NCI-H1436 treated with DMSO at 0.1 percent for 48 hours (cell line): Measurements from ENCODE around the gene MAZ.
"Not testable (repeated sequence)": the region's sequence is repeated elsewhere in the genome, so short reads cannot be mapped to it uniquely, and the experiment has no call there.

ENCODE experiments used
- DNase-seq: peaks from one replicate; lab custom pipeline; 2025; lab: John Stamatoyannopoulos, UW

Gene MAZ

DNA sequence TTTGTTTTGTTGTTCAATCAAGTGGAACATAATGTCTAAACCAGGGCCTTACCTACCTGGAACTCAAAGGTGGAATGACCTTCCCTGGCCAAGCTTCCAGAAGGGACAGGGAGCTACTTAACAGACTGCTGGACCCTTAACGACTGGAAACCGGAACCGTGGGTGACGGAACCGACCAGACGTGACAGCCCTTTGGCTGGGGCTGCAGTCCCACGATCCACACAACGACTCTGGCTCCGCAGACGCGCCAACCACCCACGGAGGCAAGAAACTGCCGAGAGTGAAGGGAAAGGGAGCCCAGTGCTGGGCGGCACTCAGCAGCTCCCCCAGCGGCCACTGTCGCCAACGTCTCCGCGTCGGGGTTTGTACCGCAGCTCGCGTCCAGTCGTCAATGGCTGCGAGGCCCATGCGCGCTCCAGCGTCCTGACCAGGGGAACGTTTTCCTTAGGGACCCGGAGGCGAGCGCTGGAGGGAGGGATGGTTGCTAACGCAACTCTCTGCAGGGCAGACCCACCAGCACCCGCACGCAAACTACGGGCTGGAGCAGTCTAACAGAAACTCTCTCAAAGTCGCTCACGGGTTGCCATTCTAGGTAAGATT lies 21.3 kb upstream of the MAZ start:
- DNase-seq, result no peak

DNA sequence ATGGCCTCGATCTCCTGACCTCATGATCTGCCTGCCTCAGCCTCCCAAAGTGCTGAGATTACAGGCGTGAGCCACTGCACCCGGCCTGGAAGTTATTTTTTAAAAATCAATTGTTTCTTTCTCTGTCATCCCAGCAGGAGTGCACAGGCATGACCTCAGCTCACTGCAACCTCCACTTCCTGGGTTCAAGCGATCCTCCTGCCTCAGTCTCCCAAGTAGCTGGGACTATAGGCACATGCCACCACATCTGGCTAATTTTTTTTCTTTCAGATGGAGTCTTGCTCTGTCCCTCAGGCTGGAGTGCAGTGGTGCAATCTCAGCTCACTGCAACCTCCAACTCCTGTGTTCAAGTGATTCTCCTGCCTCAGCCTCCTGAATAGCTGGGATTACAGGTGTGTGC lies 19.2 kb upstream of the MAZ start:
- not testable (repeated sequence) for DNase-seq

DNA sequence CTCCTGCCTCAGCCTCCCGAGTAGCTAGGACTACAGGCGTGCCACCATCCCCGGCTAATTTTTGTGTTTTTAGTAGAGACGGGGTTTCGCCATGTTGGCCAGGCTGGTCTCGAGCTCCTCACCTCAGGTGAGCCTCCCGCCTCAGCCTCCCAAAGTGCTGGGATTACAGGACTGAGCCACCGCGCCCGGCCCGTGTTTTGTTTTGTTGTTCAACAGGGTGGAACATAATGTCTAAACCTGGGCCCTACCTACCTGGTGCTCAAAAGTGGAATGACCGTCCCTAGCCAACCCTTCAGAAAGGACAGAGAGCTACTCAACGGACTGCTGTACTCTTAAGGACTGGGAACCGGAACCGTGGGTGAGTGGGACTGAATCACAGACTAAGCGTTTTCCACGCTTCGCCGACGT lies 16.6 kb upstream of the MAZ start:
- DNase-seq, result no peak

DNA sequence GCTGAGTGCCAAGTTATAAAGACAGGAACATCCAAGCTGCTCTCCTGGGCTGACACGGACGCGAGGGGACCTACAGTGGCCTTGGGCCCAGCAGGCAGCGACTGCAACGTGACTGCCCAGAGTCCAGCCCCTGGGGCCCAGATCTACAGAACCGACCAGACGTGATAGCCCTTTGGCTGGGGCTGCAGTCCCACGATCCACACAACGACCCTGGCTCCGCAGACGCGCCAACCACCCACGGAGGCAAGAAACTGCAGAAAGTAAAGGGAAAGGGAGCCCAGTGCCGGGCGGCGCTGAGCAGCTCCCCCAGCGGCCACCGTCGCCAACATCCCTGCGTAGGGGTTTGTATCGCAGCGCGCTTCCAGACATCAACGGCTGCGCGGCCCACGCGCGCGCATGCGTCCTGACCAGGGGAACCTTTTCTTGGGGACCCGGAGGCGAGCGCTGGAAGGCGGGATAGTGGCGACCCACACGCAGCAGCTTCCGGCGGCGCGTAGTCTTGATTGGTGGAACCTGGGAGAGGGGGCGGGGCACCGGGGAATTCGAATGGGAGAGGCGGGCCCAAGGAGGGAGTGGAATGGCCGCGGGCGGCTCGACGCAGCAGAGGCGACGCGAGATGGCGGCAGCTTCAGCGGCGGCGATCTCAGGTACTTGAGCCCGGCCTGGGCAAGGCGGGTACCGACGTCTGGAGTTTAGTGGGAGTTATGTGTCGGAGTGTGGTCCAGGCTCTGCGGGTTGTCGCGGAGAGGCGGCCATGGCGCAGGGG lies 16.0 kb upstream of the MAZ start, which contains the start of gene KIF22:
Gene KIF22 (plus strand): TSS at position 569 of the 766 bp plus-strand sequence. CDS start 9 bp downstream, at position 578.
- DNase-seq, result peak; percentile 91

DNA sequence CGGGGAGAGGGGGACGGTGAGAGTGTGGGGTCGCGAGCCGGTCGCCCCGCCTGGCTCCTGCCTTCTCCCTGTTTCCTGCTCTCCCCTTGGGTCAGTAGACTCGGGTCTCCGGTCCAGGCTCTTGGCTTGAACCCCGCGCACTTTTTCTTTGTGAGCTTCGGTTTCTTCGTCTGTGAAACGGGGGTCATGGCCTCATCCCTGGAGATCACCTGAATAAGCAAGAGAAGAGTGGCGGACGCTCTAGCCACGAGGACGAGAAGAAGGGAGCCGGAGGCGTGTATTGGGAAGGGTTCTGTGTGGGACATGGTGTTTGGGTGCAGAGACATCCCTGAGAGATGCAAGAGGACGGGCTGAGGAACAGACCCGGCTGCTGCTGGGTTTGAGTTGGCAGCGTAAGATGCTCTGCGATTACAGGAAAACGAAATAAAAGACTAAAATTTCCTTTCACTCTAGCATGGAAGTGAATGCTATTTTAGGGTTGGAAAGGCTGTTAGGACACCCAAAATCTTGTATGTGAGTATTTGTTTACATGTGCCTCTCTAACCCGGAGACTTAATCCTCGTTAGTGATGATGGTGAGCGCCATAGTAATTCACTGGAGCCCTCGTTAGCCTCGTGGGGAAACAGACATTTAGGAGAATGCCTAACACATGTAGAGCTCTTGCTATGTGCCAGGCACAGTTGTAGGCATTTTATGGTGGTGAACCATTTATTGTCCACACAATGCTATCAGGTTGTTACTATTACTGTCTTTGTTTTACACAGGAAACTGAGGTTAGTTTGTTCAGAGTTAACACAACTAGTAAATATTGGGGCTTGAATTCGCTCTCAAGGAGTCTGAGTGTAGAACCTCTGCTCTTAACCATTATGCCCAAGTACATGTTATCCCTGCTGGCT lies 15.1 kb upstream of the MAZ start:
- no peak for DNase-seq

DNA sequence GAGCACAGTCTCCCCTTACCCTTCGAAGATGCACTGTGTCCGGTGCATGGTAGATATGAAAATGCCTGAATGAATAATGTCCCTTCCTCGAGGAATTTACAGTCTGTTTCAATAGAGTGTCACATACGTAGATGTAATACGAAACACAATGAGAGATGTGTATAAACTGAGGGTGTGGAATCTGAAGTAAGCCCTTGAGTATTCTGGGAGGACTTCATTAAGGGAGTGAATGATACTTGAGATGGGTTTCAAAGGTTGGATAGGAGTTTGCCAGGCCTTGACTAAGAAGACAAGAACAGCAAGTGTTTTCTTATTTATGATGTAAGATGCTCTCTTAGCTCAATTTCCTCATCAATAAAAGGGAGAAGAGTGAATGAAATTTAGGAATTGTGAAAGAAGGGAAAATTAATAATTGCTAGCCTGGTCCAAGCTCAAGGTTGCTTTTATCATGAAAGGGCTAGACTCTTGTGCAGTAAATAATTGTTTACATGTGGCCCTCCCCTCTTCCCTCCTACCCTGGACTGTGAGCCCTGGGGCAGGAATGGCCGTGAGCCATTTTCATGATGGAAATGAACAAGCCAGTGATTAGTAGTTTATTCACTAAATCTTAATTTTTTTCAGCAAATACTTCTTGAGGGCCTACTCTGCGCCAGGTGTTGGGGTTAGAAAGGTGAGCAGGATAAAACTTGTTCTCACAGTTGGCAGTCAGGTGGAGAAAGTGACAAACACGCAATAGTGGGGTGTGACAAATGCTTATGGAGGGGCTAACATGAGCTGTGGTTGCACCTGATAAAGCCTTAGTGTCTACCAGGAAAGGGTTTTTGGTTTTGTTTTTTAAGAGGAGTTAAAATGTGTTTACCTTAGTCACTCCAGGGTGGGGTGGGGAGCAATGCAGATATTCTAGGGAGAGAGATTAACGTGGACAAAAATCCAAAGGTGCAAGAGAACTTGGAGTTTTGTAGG lies 14.2 kb upstream of the MAZ start:
- DNase-seq, result no peak

DNA sequence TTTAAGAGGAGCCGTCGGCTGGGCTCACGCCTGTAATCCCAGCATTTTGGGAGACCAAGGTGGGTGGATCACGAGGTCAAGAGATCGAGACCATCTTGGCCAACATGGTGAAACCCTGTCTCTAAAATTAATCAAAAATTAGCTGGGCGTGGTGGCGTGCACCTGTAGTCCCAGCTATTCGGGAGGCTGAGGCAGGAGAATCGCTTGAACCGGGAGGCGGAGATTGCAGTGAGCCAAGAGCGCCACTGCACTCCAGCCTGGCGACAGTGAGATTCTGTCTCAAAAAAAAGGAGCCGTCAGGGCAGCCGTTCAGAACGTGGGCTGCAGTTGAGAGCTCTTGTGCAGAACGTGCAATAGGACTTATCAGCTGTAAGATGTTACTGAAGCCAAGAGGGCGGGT lies 13.2 kb upstream of the MAZ start:
- DNase-seq, result not testable (repeated sequence)

DNA sequence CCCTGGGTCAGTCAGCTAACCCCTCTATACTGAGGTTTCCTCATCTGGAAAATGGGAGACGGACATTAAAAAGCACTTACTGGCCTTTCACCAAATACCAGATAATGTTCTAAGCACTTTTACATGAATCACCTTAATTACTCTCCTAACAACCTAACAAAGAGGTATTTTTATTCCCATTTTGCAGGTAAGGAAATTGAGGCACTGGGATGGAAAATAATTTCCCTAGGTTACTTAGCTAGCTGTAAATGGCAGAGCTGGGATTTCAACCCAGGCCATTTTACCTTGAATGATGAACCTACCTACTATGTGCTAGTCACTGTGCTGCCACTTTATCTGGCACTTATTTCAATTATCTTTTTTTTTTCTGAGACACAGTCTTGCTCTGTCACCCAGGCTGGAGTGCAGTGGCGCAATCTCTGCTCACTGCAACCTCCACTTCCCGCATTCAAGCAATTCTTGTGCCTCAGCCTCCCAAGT lies 12.1 kb upstream of the MAZ start:
- no peak for DNase-seq

DNA sequence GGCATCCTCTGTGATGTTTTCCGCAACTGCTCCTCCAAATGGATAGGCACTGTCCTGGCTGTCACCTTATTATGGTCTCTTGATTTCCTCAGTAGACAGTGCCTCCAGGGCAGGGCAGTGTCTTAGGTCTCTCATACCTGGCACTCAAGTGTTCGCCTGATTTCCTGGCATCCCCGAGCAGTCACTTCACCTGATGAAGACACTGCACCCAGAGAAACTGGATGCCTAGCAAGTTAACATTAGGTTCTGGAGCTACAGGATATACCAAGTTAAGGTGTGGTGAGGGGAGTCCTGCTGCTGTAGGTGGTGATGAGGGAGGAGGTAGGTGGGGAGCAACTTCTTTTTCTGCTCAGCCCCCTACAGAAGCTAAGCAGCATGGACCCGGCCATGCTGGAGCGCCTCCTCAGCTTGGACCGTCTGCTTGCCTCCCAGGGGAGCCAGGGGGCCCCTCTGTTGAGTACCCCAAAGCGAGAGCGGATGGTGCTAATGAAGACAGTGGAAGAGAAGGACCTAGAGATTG lies 3.9 kb upstream of the MAZ start:
- DNase-seq, result no peak

DNA sequence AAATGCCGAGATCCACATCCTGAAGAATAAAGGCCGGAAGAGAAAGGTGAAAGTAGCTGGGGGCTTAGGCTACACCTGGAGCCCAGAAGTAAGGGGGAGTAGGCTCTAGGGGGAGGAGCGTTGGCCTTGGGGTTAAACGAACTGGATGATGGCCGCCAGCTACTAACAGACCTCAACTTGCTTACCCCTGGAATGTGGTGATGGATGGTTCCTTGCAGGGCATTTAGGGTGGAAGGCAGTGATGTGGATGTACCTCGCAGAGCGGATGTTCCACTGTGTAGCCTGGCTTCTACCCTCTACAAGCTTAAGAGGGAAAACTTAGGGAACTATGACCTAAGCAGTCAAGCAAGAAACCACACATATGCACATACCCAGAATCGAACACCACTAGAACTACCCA lies 2.3 kb upstream of the MAZ start:
- no peak for DNase-seq

DNA sequence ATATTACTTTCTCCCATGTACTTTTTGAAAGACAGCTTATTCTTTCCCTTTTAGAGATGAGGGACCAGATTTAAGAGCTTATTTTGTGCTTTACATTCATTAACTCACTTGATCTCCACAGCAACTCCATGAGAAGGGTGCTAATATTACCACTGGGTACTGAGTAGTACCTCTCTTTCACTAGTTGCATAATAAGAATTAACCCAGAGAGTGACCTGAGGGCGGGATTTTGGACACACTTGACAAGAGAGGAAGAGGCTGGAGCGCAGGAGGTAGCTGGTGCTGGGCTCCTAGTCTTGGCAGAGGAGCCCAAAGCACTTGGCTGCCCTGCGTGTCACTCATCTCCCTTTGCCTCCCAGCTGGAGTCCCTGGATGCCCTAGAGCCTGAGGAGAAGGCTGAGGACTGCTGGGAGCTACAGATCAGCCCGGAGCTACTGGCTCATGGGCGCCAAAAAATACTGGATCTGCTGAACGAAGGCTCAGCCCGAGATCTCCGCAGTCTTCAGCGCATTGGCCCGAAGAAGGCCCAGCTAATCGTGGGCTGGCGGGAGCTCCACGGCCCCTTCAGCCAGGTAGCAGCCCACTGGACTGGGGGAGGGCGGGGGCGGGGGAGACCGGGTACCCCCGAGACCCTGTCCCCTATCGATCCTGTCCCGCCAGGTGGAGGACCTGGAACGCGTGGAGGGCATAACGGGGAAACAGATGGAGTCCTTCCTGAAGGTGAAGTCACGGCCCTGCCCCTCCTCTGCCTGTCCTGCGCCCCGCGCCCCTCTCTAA lies 1.7 kb upstream of the MAZ start:
- no peak for DNase-seq

DNA sequence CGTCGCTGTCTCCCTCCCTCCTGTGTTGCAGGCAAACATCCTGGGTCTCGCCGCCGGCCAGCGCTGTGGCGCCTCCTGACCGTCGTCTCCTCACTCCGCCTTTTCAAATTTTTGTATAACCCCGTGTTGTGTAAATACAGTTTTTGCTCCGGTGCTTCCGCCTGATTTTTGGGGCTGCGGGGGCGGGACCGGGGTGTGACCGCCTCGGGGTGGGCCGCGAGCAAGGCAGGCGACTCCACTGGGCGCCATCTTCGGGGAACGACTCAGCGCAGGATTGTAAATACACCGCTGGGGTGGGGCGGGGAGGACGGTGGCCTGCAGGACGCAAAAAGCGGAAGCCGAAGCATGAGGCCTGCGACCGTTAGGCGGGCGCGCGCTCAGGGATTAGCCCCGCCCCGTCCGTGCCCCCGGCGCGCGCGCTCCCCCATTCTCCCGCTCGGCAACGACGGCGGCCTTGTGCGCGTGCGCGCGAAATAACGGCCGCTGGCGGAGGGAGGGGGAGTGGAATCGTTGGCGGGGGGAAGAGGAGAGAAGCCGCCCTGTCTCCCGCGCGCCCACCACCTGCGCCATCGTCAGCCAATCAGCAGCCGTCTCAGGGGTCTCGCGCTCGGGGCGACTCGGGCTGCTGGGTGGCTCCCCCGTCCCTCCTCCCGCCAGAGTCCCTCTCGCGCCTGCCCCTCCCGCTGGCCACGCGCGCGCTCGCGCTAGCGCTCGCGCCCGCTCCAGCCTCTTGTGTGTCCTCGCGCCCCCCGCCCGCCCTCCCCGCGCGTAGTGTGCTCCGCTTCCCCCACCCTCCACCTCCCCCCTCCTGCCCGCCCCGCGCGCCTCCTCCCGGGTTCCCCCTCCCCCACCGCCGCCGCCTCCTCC lies 864 bp upstream of the MAZ start:
- DNase-seq, result peak; percentile 82

DNA sequence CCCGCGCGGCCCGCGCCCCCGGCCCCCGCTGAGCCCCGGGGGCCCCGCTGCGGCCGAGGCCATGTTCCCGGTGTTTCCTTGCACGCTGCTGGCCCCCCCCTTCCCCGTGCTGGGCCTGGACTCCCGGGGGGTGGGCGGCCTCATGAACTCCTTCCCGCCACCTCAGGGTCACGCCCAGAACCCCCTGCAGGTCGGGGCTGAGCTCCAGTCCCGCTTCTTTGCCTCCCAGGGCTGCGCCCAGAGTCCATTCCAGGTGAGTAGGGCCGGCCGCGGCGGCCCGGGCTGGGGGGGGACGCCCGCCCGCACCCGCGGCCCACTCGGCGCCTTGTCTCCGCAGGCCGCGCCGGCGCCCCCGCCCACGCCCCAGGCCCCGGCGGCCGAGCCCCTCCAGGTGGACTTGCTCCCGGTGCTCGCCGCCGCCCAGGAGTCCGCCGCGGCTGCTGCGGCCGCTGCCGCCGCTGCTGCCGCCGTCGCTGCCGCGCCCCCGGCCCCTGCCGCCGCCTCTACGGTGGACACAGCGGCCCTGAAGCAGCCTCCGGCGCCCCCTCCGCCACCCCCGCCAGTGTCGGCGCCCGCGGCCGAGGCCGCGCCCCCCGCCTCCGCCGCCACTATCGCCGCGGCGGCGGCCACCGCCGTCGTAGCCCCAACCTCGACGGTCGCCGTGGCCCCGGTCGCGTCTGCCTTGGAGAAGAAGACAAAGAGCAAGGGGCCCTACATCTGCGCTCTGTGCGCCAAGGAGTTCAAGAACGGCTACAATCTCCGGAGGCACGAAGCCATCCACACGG lies 504 bp downstream of the MAZ start:
- DNase-seq, result no peak

DNA sequence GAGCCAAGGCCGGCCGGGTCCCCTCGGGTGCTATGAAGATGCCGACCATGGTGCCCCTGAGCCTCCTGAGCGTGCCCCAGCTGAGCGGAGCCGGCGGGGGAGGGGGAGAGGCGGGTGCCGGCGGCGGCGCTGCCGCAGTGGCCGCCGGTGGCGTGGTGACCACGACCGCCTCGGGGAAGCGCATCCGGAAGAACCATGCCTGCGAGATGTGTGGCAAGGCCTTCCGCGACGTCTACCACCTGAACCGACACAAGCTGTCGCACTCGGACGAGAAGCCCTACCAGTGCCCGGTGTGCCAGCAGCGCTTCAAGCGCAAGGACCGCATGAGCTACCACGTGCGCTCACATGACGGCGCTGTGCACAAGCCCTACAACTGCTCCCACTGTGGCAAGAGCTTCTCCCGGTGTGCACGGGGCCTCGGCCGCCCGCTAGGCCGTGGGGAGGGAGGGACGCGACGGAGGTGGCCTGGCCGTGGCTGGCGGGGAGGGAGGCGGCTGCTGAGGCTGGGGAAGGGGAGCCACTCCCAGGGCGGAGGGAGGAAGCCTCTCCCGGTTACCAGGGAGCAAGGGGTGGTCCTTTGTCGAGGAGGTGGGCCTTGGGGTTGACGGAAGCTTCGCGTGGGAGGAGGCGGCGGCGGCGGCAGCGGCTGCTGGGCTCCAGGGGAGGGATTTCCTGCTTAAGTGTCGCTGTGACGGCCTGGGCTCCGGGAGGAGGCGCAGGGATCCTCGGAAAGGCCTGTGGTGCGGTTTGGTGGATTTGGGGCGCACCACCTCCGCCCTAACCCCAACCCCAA lies 1.3 kb downstream of the MAZ start:
- DNase-seq, result peak; percentile 40

DNA sequence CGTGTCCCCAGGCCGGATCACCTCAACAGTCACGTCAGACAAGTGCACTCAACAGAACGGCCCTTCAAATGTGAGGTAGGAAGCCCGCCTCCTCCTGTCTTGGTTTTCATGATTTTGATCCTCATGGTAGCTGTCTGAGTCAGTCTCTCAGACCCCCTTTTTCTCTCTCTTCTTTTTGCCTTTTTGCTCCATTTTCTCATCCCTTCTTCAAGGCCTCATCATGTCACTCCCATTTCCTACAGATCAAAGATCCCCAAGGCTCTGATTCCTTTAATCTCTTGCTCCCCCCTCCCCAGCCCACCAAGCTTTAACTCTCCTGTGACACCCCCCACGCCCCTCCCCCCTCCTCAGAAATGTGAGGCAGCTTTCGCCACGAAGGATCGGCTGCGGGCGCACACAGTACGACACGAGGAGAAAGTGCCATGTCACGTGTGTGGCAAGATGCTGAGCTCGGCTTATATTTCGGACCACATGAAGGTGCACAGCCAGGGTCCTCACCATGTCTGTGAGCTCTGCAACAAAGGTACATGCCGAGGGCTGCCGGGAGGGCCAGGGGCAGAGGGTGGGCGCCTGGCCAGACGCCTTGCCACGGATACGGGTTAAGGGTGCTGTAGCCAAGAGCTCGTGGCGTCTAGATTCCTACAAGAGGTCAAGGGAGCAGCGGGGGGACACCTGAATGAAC lies 2.0 kb downstream of the MAZ start:
- no peak for DNase-seq

DNA sequence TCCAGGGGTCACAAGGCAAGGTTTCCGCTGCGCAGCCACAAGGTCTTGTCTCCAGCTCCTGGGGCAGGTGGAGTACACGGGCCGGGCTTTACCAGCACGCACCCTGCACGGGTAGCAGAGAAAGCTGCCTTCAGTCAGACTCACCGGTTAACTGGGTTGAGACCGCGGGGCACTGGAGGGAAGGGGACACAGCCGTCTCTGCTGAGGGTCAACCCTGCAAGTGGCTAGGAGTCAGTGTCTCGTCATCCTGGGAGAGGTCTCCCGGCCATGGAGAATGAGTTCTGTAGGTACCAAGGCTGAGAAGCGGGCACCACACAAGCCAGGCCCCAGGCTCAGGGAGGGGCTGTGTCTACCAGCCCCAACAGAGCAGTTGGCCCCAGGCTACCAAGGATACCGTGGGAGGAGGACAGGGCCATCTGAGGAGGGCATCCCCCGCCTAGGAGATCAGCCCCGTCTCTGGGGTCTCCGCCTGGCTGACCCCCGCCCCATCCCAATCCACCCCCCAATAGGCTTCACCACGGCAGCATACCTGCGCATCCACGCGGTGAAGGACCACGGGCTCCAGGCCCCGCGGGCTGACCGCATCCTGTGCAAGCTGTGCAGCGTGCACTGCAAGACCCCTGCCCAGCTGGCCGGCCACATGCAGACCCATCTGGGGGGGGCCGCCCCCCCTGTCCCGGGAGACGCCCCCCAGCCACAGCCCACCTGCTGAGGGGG lies 2.9 kb downstream of the MAZ start:
- DNase-seq, result no peak
